ENCODE data around the gene ZNF470.

Gene ZNF470

GRCh38 chr19:56567274-56568120 is at the start of gene ZNF470:
Gene ZNF470 (plus strand): TSS chr19:56567468. CDS start chr19:56570312, 2,844 bp downstream.
- DNase-seq: peak; percentile 3

- DNase-seq: no peak
Observed at GRCh38 chr19:56525214-56525860, 41.9 kb upstream of the ZNF470 start.

GRCh38 chr19:56537442-56537841 is 29.8 kb upstream of the ZNF470 start:
- no peak for DNase-seq

- peak; percentile 44 for DNase-seq
Observed at GRCh38 chr19:56538254-56538760, 29.0 kb upstream of the ZNF470 start.

- DNase-seq: peak; percentile 39
Observed at GRCh38 chr19:56538761-56539263, 28.5 kb upstream of the ZNF470 start, which contains the start of gene ZFP28. Gene ZFP28 (plus strand): TSS chr19:56538948. CDS start chr19:56539019, 71 bp downstream.

GRCh38 chr19:56543776-56544175 is 23.5 kb upstream of the ZNF470 start:
- DNase-seq: no peak

- no peak for DNase-seq
Observed at GRCh38 chr19:56547535-56547934, 19.7 kb upstream of the ZNF470 start.

GRCh38 chr19:56554272-56554869 is 12.9 kb upstream of the ZNF470 start:
- DNase-seq: no peak

- no peak for DNase-seq
Observed at GRCh38 chr19:56562766-56563165, 4.5 kb upstream of the ZNF470 start.

GRCh38 chr19:56566904-56567273 is 379 bp upstream of the ZNF470 start:
- DNase-seq: no peak

- DNase-seq: no peak
Observed at GRCh38 chr19:56572589-56572988, 5.3 kb downstream of the ZNF470 start.

GRCh38 chr19:56573914-56574313 is 6.6 kb downstream of the ZNF470 start:
- DNase-seq: no peak

- no peak for DNase-seq
Observed at GRCh38 chr19:56577719-56578602, 10.7 kb downstream of the ZNF470 start.

- no peak for DNase-seq
Observed at GRCh38 chr19:56594446-56594782, 27.1 kb downstream of the ZNF470 start.

- peak; percentile 24 for DNase-seq
Observed at GRCh38 chr19:56594783-56595547, 27.7 kb downstream of the ZNF470 start, which contains the start of gene ZNF71. Gene ZNF71 (plus strand): TSS chr19:56595302. CDS start chr19:56601559, 6,257 bp downstream.

- no peak for DNase-seq
Observed at GRCh38 chr19:56595548-56595899, 28.3 kb downstream of the ZNF470 start.

GRCh38 chr19:56596676-56597075 is 29.4 kb downstream of the ZNF470 start:
- DNase-seq: no peak

GRCh38 chr19:56597696-56598095 is 30.4 kb downstream of the ZNF470 start:
- no peak for DNase-seq

- DNase-seq: no peak
Observed at GRCh38 chr19:56601375-56601774, 34.1 kb downstream of the ZNF470 start.

GRCh38 chr19:56603829-56604228 is 36.6 kb downstream of the ZNF470 start:
- no peak for DNase-seq

- no peak for DNase-seq
Observed at GRCh38 chr19:56608274-56608964, 41.2 kb downstream of the ZNF470 start.

Measured in NCI-H2081 treated with DMSO at 0.1 percent for 48 hours (cell line).